Tibial nerve (tissue), 4 donors: ENCODE results near the gene TNK2. TPM values are rescaled to one million over a fixed set of nuclear protein-coding genes. Genes with fewer than 3 reads are reported as not detected.
"Not testable (repeated sequence)": the region's sequence is repeated elsewhere in the genome, so short reads cannot be mapped to it uniquely, and the experiment has no call there.

Experiments
- DNase-seq, 2 donors: peaks; one replicate each; pipeline ENCODE4 v3.0.0-alpha.2; 2019; ENCODE audit warnings: low spot score in 2 of 2
- H3K27ac ChIP-seq, 4 donors: fragments of 200-600 bp; sonication (generic) in 3 of 4; one replicate each; pipeline ENCODE4 v1.5.1; 2017 to 2019; ENCODE audit warnings: mild to moderate bottlenecking in 1 of 4
- H3K27me3 ChIP-seq, 2 donors: fragments of 200-600 bp; sonication (generic) in 1 of 2; one replicate each; pipeline versions ENCODE4 v1.5.1 to v1.6.0; 2017 to 2019
- H3K36me3 ChIP-seq, 3 donors: fragments of 200-600 bp; sonication (generic); one replicate each; pipeline ENCODE4 v1.5.1; 2018 to 2019
- H3K4me1 ChIP-seq, 4 donors: fragments of 200-600 bp; sonication (generic) in 3 of 4; one replicate each; pipeline ENCODE4 v1.5.1; 2017 to 2019
- H3K4me3 ChIP-seq, 4 donors: fragments of 200-600 bp; sonication (generic) in 3 of 4; one replicate each; pipeline ENCODE4 v1.5.1; 2017 to 2019; ENCODE audit warnings: mild to moderate bottlenecking in 1 of 4, moderate library complexity in 1 of 4
- H3K9me3 ChIP-seq, 4 donors: fragments of 200-600 bp; sonication (generic) in 3 of 4; one replicate each; pipeline ENCODE4 v1.5.1; 2017 to 2019
- EP300 ChIP-seq, 2 donors: sonication (generic); formaldehyde crosslinking; IDR thresholded peaks; one replicate each; pipeline ENCODE4 v1.6.1; 2017; ENCODE audit warnings: antibody characterized with exemption in 2 of 2, mild to moderate bottlenecking in 1 of 2
- POLR2A ChIP-seq, 2 donors: fragments of 450-650 bp; IDR thresholded peaks; one replicate each; pipeline ENCODE4 v1.6.1; 2017; ENCODE audit warnings: antibody characterized with exemption in 2 of 2, mild to moderate bottlenecking in 2 of 2, moderate library complexity in 2 of 2
- WGBS, 2 donors: methylation state at CpG; one replicate each; pipeline ENCODE4 v1.1.5; 2018; 5-methylcytosine and 5-hydroxymethylcytosine counted together
- total RNA-seq, 4 donors: library from RNA; depleted of rRNA; stranded (reverse); fragments of >200 nt; gene quantifications; one replicate each; pipeline ENCODE4 v1.1.0, GENCODE V29; 2016
- TF ChIP-seq, protein P1 (sequence below), 5 experiments: fragments of 200-600 bp in 3 of 5; fragments of 450-650 bp in 2 of 5; sonication (generic) in 3 of 5; IDR thresholded peaks; one replicate each; pipeline ENCODE4 v1.5.1; 2016 to 2019; ENCODE audit warnings: antibody characterized with exemption in 5 of 5, mild to moderate bottlenecking in 3 of 5, moderate library complexity in 2 of 5

Gene TNK2
- total RNA-seq, 4 donors from 2014 or later, result 22.2 to 81.9 (median 34.0) TPM

DNA sequence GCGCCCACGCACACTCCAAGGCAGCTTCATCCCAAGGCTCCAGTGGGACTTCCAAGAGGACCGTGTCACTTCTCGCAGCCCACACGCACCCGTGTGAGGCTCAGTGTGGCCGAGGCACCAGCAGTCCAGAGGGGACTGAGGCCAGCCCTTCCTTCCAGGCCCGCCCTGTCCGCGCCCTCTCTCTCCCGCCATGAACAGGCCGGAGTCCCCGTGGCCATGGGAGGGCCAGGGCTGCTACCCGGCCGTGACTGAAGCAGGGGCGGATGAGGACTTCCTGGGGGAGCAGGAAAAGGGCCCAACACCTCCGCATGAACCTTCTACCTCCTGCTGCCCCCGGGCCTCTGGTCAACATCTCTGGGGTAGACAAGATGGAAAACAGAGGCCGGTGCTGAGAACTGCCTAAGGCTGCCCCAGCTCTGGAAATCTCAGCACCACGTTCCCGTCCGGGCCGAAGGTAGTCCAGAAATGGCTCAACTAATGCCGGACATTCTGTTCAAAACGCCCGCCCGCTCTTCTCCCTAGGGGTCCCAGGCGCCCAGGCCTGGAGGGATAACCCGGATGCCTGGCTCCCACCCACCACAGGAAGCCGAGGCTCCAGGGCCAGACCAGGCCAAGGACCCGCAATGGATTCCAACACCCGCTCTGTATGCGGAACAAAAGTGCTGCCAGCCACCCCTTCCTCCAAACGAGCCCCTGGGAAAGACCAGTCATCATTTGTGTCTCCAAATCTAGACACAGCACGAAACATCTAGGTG is 32.7 kb downstream of the TNK2 start:
- WGBS, 2 donors, result 91 to 94% methylated on average over 24 to 28 of the region's 35 CpGs
- H3K4me1 ChIP-seq, result peaks cover 0 to 9% (median 4%) of the 10 kb centered on the region in 4 donors
- no peaks in the 10 kb centered on the region for H3K27me3 ChIP-seq
- peaks cover 0 to 75% (median 8%) of the 10 kb centered on the region in 3 donors for H3K36me3 ChIP-seq
- no peak for TF ChIP-seq EP300 (IDR thresholded peaks at IDR 0.05)
- no peak for TF ChIP-seq POLR2A (IDR thresholded peaks at IDR 0.05)
- TF ChIP-seq, protein P1, sequence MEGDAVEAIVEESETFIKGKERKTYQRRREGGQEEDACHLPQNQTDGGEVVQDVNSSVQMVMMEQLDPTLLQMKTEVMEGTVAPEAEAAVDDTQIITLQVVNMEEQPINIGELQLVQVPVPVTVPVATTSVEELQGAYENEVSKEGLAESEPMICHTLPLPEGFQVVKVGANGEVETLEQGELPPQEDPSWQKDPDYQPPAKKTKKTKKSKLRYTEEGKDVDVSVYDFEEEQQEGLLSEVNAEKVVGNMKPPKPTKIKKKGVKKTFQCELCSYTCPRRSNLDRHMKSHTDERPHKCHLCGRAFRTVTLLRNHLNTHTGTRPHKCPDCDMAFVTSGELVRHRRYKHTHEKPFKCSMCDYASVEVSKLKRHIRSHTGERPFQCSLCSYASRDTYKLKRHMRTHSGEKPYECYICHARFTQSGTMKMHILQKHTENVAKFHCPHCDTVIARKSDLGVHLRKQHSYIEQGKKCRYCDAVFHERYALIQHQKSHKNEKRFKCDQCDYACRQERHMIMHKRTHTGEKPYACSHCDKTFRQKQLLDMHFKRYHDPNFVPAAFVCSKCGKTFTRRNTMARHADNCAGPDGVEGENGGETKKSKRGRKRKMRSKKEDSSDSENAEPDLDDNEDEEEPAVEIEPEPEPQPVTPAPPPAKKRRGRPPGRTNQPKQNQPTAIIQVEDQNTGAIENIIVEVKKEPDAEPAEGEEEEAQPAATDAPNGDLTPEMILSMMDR (IDR thresholded peaks at IDR 0.05), result no peak
- H3K27ac ChIP-seq, result no peak overlapping the region
- H3K9me3 ChIP-seq, result no peaks in the 10 kb centered on the region
- no peak overlapping the region for H3K4me3 ChIP-seq
- DNase-seq, result no peak

DNA sequence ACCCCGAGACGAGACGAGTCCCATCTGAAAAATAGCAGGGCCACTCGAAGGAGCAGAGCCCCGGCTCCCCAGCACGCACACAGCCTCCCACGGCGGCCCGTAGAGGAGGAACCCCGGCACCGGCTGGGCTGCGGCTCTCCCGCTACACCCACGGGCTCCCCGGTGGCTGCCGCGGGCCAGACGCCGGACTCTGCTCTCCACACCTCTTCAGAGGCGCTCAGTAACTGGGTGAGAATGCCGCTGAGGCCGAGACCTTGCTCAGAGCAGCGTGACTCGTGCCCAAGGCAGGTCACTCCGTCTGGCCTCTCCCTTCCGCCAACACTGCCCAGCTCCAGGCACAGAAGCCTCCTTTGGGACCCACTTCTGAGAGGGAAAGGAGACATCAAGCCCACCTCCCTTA is 34.4 kb downstream of the TNK2 start:
- Histone ChIP-seq H3K36me3 (peaks cover 0 to 80% (median 8%) of the 10 kb centered on the region in 3 donors), H3K27me3 (no peaks in the 10 kb centered on the region), H3K9me3 (no peaks in the 10 kb centered on the region), H3K27ac (peak overlapping the region in 2 of 4 donors; percentile 65 to 77), H3K4me1 (peaks cover 0 to 9% (median 4%) of the 10 kb centered on the region in 4 donors), H3K4me3 (no peak overlapping the region)
- TF ChIP-seq POLR2A (IDR thresholded peaks at IDR 0.05) (no peak), EP300 (IDR thresholded peaks at IDR 0.05) (no peak)
- TF ChIP-seq, protein P1 (IDR thresholded peaks at IDR 0.05), result no peak
- WGBS, 2 donors, result 45 to 46% methylated on average over 10 to 26 of the region's 26 CpGs
- DNase-seq, result no peak

DNA sequence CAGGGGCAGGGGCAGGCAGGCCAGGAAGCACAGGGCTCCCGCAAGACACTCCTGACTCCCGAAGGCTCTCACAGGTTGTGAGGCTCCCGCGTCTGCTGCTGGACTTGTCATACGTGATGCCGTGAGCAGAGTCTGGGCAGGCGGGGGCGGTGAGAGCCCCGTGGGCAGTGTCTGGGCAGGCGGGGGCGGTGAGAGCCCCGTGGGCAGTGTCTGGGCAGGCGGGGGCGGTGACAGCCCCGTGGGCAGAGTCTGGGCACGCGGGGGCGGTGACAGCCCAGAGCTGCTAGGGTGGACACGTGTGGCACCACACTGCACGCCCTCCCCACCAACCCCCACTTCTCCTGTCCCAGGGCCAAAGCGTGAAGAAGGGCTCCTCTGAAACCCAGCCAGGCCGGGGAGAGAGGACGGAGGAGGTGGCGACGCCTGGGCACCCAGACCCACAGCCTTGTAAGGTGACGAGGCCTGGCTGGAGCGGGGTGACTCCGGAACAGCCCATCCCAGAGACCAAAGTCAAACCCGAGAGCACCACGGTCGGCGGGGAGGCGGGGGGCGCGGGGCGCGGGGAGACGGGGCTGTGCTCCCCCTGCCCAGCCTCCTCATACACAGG is 35.0 kb downstream of the TNK2 start:
- H3K27ac ChIP-seq, result peak overlapping the region in 2 of 4 donors; percentile 65 to 77
- no peaks in the 10 kb centered on the region for H3K27me3 ChIP-seq
- TF ChIP-seq, protein P1 (IDR thresholded peaks at IDR 0.05), result no peak
- no peak for TF ChIP-seq POLR2A (IDR thresholded peaks at IDR 0.05)
- no peak for TF ChIP-seq EP300 (IDR thresholded peaks at IDR 0.05)
- 69 to 76% methylated on average over 16 to 38 of the region's 38 CpGs for WGBS, 2 donors
- H3K9me3 ChIP-seq, result no peaks in the 10 kb centered on the region
- H3K4me3 ChIP-seq, result no peak overlapping the region
- H3K4me1 ChIP-seq, result peaks cover 0 to 9% (median 4%) of the 10 kb centered on the region in 4 donors
- H3K36me3 ChIP-seq, result peaks cover 0 to 80% (median 5%) of the 10 kb centered on the region in 3 donors
- DNase-seq, result no peak

DNA sequence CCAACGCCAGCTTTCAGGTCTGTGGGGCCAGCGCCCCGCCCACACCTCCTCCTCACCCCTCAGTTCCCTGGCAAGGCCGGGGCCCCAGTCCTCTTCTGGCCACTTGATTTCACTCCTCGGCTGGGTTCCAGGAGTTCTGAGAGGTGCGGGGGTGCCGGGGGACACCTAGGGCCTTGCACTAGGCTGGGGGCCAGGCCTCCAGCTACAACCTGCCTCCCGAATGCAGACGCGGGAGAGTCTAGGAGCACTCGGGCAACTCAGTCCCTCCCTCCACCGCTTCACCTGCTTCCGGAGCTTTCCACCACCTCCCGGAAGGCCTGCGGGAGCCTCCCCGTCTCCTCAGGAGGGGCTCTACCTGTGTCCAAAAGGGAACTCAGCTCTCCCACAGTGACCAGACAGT is 35.6 kb downstream of the TNK2 start:
- Histone ChIP-seq H3K36me3 (peaks cover 0 to 80% (median 0%) of the 10 kb centered on the region in 3 donors), H3K4me1 (peaks cover 0 to 9% (median 4%) of the 10 kb centered on the region in 4 donors), H3K4me3 (no peak overlapping the region), H3K9me3 (no peaks in the 10 kb centered on the region), H3K27ac (peak overlapping the region in 2 of 4 donors; percentile 65 to 77), H3K27me3 (no peaks in the 10 kb centered on the region)
- TF ChIP-seq POLR2A (IDR thresholded peaks at IDR 0.05), result no peak
- no peak for TF ChIP-seq EP300 (IDR thresholded peaks at IDR 0.05)
- TF ChIP-seq, protein P1 (IDR thresholded peaks at IDR 0.05), result no peak
- no peak for DNase-seq
- WGBS, 2 donors, result 94 to 96% methylated on average over 16 of the region's 16 CpGs

DNA sequence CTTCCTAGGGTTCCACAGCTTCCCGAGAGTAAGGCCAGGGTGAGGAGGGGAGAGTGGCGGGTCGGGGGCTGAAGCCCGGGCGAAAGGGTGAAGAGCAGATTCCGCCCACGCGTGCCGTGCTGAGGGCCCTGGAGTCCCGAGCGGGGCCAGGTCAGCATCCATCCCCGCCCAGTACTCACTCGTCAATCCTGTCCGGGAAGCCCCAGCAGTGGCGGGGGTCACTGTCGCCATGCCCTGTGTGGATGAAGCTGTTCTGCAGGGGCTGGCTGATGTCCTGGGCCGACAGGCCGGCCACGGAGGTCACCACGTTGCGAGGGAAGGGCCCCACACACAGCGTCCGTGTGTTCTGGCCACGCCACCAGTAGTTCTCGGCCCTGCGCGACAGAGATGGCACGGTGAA is 36.3 kb downstream of the TNK2 start:
- H3K4me1 ChIP-seq, result peaks cover 0 to 9% (median 4%) of the 10 kb centered on the region in 4 donors
- TF ChIP-seq, protein P1 (IDR thresholded peaks at IDR 0.05), result no peak
- TF ChIP-seq EP300 (IDR thresholded peaks at IDR 0.05) (no peak), POLR2A (IDR thresholded peaks at IDR 0.05) (no peak)
- H3K36me3 ChIP-seq, result peaks cover 0 to 80% (median 0%) of the 10 kb centered on the region in 3 donors
- H3K27me3 ChIP-seq, result no peaks in the 10 kb centered on the region
- H3K27ac ChIP-seq, result no peak overlapping the region
- no peak for DNase-seq
- WGBS, 2 donors, result 94 to 95% methylated on average over 22 to 28 of the region's 28 CpGs
- no peaks in the 10 kb centered on the region for H3K9me3 ChIP-seq
- no peak overlapping the region for H3K4me3 ChIP-seq

DNA sequence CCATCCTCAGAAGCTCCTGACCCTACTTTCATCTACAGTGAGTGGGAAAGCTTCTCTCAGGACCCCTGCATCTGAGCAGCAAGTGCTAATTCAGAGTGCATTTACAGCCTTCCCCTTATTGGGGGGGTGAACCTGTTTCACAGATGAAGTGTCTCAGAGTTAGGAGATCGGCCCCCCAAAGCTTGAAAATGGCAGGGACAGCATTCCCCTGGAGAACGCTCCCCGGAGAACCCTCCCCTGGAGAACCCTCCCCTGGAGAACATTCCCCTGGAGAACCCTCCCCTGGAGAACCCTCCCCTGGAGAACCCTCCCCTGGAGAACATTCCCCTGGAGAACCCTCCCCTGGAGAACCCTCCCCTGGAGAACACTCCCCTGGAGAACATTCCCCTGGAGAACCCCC is 36.7 kb downstream of the TNK2 start:
- H3K9me3 ChIP-seq, H3K4me1 ChIP-seq, DNase-seq, H3K27ac ChIP-seq, H3K27me3 ChIP-seq, H3K4me3 ChIP-seq: not testable (repeated sequence)
- 90 to 92% methylated on average over 3 of the region's 3 CpGs for WGBS, 2 donors
- H3K36me3 ChIP-seq, result peaks cover 0 to 80% (median 0%) of the 10 kb centered on the region in 3 donors
